ENCODE measurements around the gene EDIL3.

Gene EDIL3

DNA sequence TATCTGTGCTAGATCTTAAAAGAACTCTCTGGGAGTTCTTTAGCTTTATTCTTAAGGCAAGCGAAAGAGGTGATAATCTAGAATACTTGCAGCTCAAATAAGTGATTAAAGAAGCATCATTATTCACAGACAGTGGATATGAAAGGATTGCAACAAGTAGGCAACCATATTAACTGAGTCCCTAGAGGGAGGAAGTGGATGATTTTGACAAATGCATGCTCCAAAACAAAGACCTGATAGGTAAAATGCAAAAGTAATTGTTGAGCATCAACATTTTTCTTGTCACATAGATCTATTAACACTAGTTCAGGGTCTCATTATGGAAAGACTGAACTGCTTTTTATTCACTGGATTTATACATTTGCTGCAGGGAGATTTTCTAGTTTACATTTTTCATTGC, 109.1 kb downstream of the EDIL3 start:
- Histone ChIP-seq H3K27me3 (ENCODE audit: insufficient read depth, low read length) (no peaks in the 10 kb centered on the region), H3K27ac (ENCODE audit: low read depth, low read length, poor library complexity, severe bottlenecking) (no peak overlapping the region), H4K20me1 (ENCODE audit: insufficient read depth, low read length) (no peaks in the 10 kb centered on the region), H3K36me3 (ENCODE audit: insufficient read depth, low read length) (no peaks in the 10 kb centered on the region), H3F3A (ENCODE audit: insufficient read depth, low read length) (no peaks in the 10 kb centered on the region), H3K4me2 (ENCODE audit: low read length) (no peak overlapping the region), H3K9me2 (ENCODE audit: low read depth, low read length) (no peaks in the 10 kb centered on the region), H3K79me2 (ENCODE audit: insufficient read depth, low read length) (no peaks in the 10 kb centered on the region), H3K4me3 (ENCODE audit: low read depth, low read length, poor library complexity, severe bottlenecking) (no peak overlapping the region), H3K9me3 (ENCODE audit: low read length) (no peaks in the 10 kb centered on the region), H3K4me1 (ENCODE audit: insufficient read depth, low read length, severe bottlenecking) (no peaks in the 10 kb centered on the region), H3K9ac (ENCODE audit: low read length) (no peak overlapping the region), H2AFZ (ENCODE audit: low read length) (no peak overlapping the region)
- no peak for TF ChIP-seq EZH2 (IDR thresholded peaks at IDR 0.05; ENCODE audit: borderline replicate concordance, low read length)
- TF ChIP-seq, protein P1, sequence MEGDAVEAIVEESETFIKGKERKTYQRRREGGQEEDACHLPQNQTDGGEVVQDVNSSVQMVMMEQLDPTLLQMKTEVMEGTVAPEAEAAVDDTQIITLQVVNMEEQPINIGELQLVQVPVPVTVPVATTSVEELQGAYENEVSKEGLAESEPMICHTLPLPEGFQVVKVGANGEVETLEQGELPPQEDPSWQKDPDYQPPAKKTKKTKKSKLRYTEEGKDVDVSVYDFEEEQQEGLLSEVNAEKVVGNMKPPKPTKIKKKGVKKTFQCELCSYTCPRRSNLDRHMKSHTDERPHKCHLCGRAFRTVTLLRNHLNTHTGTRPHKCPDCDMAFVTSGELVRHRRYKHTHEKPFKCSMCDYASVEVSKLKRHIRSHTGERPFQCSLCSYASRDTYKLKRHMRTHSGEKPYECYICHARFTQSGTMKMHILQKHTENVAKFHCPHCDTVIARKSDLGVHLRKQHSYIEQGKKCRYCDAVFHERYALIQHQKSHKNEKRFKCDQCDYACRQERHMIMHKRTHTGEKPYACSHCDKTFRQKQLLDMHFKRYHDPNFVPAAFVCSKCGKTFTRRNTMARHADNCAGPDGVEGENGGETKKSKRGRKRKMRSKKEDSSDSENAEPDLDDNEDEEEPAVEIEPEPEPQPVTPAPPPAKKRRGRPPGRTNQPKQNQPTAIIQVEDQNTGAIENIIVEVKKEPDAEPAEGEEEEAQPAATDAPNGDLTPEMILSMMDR (IDR thresholded peaks at IDR 0.05; ENCODE audit: low read length): no peak

DNA sequence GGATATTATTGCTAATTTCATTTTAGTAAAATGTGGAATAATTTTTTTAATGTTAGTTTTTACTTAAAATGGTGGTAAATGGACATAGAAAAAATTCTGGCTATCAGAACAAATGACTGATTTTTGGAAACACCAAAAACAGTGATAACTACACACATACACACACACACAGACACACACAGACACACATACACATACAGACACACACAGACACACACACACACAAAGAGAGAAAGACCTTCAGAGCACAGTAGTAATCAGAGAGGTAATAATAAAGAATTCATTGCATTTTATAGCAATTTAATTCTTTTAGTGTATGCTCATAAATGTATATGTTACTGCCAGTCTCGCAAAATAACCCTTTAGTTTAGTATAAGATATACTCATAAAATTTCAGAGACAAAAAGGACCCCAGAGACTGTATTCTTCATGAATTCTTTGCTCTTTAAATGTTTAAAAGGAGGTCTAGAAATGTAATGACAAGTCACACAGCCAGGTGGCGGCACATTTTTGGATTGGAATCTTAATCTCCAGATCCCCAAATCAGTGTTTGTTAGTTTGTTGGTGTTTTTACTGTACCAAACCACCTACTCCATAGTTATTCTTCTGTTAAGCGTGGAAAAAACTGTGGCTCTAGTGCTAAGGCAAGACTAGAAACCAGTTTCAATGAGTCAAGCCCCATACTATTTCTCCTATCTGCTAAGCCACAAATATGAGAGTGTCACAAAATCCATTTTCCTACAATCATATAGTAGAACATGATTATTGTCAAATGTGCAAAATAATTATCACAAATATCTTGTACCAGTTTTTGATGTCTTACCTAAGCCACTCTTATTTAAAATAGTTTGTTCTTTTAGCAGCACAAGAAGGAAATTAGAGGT, 109.9 kb downstream of the EDIL3 start:
- no peaks in the 10 kb centered on the region for H3K4me1 ChIP-seq (ENCODE audit: insufficient read depth, low read length, severe bottlenecking)
- no peaks in the 10 kb centered on the region for H3K9me2 ChIP-seq (ENCODE audit: low read depth, low read length)
- TF ChIP-seq, protein P1 (IDR thresholded peaks at IDR 0.05; ENCODE audit: low read length): peak; percentile 57; the same call in 1 of the 2 replicates
- TF ChIP-seq EZH2 (IDR thresholded peaks at IDR 0.05; ENCODE audit: borderline replicate concordance, low read length): no peak
- H3K4me3 ChIP-seq (ENCODE audit: low read depth, low read length, poor library complexity, severe bottlenecking): no peak overlapping the region
- no peaks in the 10 kb centered on the region for H3K27me3 ChIP-seq (ENCODE audit: insufficient read depth, low read length)
- H2AFZ ChIP-seq (ENCODE audit: low read length): no peak overlapping the region
- H3K79me2 ChIP-seq (ENCODE audit: insufficient read depth, low read length): no peaks in the 10 kb centered on the region
- H3K9ac ChIP-seq (ENCODE audit: low read length): no peak overlapping the region
- no peak overlapping the region for H3K4me2 ChIP-seq (ENCODE audit: low read length)
- H3K36me3 ChIP-seq (ENCODE audit: insufficient read depth, low read length): no peaks in the 10 kb centered on the region
- no peak overlapping the region for H3K27ac ChIP-seq (ENCODE audit: low read depth, low read length, poor library complexity, severe bottlenecking)
- no peaks in the 10 kb centered on the region for H3F3A ChIP-seq (ENCODE audit: insufficient read depth, low read length)
- H3K9me3 ChIP-seq (ENCODE audit: low read length): no peaks in the 10 kb centered on the region
- H4K20me1 ChIP-seq (ENCODE audit: insufficient read depth, low read length): no peaks in the 10 kb centered on the region

DNA sequence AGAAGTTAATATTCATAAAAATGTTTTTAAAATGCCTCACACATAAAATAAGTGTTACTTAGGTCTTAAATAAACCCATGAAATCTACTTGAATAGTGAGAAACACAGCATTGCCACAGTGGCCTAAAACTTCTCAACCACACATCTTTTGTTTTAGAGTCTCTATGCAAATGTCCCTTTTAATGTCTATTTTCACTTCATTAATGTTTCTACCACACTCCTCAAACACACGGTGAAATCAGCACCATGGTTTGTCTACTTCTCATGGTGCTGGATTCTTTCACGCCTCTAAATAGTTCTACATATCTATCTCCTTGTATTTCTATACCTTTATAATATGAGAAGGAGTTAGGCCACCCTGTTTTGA, 111.2 kb downstream of the EDIL3 start:
- Histone ChIP-seq H3K9me2 (ENCODE audit: low read depth, low read length) (no peaks in the 10 kb centered on the region), H3K4me1 (ENCODE audit: insufficient read depth, low read length, severe bottlenecking) (no peaks in the 10 kb centered on the region), H3K9me3 (ENCODE audit: low read length) (no peaks in the 10 kb centered on the region), H3K4me2 (ENCODE audit: low read length) (no peak overlapping the region), H3F3A (ENCODE audit: insufficient read depth, low read length) (no peaks in the 10 kb centered on the region), H3K36me3 (ENCODE audit: insufficient read depth, low read length) (no peaks in the 10 kb centered on the region), H2AFZ (ENCODE audit: low read length) (no peak overlapping the region), H3K79me2 (ENCODE audit: insufficient read depth, low read length) (no peaks in the 10 kb centered on the region), H4K20me1 (ENCODE audit: insufficient read depth, low read length) (no peaks in the 10 kb centered on the region), H3K27me3 (ENCODE audit: insufficient read depth, low read length) (no peaks in the 10 kb centered on the region), H3K9ac (ENCODE audit: low read length) (no peak overlapping the region), H3K4me3 (ENCODE audit: low read depth, low read length, poor library complexity, severe bottlenecking) (no peak overlapping the region), H3K27ac (ENCODE audit: low read depth, low read length, poor library complexity, severe bottlenecking) (no peak overlapping the region)
- TF ChIP-seq, protein P1 (IDR thresholded peaks at IDR 0.05; ENCODE audit: low read length): no peak
- TF ChIP-seq EZH2 (IDR thresholded peaks at IDR 0.05; ENCODE audit: borderline replicate concordance, low read length): no peak

All from OCI-LY1 (cell line).